GM12878 (cell line): ENCODE results near the gene HSCB. TPM values are rescaled to one million over a fixed set of nuclear protein-coding genes. Genes with fewer than 3 reads are reported as not detected.

Experiments used
- ATAC-seq: fragments of 200-7000 bp; cut with Tn5 transposase; 3 replicates; pipeline ENCODE4 v1.9.1; 2020; ENCODE audit warnings: mild to moderate bottlenecking, moderate library complexity
- BruUV-seq: library from RNA; stranded (reverse); fragments of 400-500 nt; replicated peaks from 2 replicates; lab custom pipeline; 2021; lab: Mats Ljungman, UMichigan
- CTCF ChIA-PET: fragments of 300-600 bp; sonication (Branson Sonifier 250); formaldehyde crosslinking; extraction: SDS; loops from one replicate; lab custom pipeline; 2021; ENCODE audit warnings: inconsistent platforms; lab: Yijun Ruan, JAX
- POLR2A ChIA-PET: fragments of 350-600 bp; formaldehyde crosslinking; extraction: SDS; loops from one replicate; lab custom pipeline; 2021; ENCODE audit warnings: inconsistent platforms; lab: Charles Lee
- RAD21 ChIA-PET: fragments of 300-600 bp; sonication (Branson Sonifier 250); formaldehyde crosslinking; loops from one replicate; lab custom pipeline; 2023; ENCODE audit warnings: antibody characterized with exemption; ENCODE audit not compliant: unreplicated experiment; lab: Charles Lee
- SMC1A ChIA-PET: fragments of 300-600 bp; sonication (Branson Sonifier 250); formaldehyde crosslinking; loops from one replicate; lab custom pipeline; 2023; ENCODE audit not compliant: unreplicated experiment, uncharacterized antibody; lab: Charles Lee
- DNase-seq: peaks from one replicate; pipeline ENCODE4 v3.0.0-alpha.2; 2011; ENCODE audit warnings: low read depth, low spot score
- FAIRE-seq: peaks from 3 replicates; lab custom pipeline; 2011; peaks lifted over from hg19 to GRCh38; lab: Jason Lieb, UNC
- H2AFZ ChIP-seq: 2 replicates; pipeline ENCODE4 v1.6.0; 2011; ENCODE audit warnings: low read depth, low read length, control low read depth; ENCODE audit not compliant: control insufficient read depth
- H3K27ac ChIP-seq: 2 replicates; pipeline ENCODE4 v1.5.1; 2011; ENCODE audit warnings: control low read depth; ENCODE audit not compliant: control insufficient read depth, insufficient read depth
- H3K27me3 ChIP-seq, 2 experiments: replicated peaks in 1 of 2; 2 replicates each; pipeline versions ENCODE4 v1.6.0 to v1.6.1; 2011; ENCODE audit warnings: low read length in 1 of 2; ENCODE audit not compliant: control insufficient read depth in 2 of 2, insufficient read depth in 2 of 2
- H3K36me3 ChIP-seq, 2 experiments: 2 replicates each; pipeline ENCODE4 v1.5.1; 2011; ENCODE audit warnings: low read length in 1 of 2; ENCODE audit not compliant: control insufficient read depth in 2 of 2, insufficient read depth in 2 of 2
- H3K4me1 ChIP-seq: 2 replicates; pipeline ENCODE4 v1.6.1; 2011; ENCODE audit warnings: mild to moderate bottlenecking, low read length, moderate library complexity, mixed read lengths; ENCODE audit not compliant: control insufficient read depth, insufficient read depth
- H3K4me2 ChIP-seq: 2 replicates; pipeline ENCODE4 v1.6.0; 2011; ENCODE audit warnings: control low read depth; ENCODE audit not compliant: control insufficient read depth, insufficient read depth
- H3K4me3 ChIP-seq: fragments of 200-600 bp; sonication (generic); 2 replicates; pipeline ENCODE4 v1.5.1; 2016
- H3K79me2 ChIP-seq: 2 replicates; pipeline ENCODE4 v1.6.0; 2011; ENCODE audit warnings: low read length; ENCODE audit not compliant: control insufficient read depth, insufficient read depth
- H3K9ac ChIP-seq: 2 replicates; pipeline ENCODE4 v1.8.0; 2011; ENCODE audit warnings: low read length, control low read depth, mixed read lengths; ENCODE audit not compliant: control insufficient read depth, insufficient read depth
- H3K9me3 ChIP-seq: replicated peaks from 3 replicates; pipeline ENCODE4 v1.5.1; 2011; ENCODE audit warnings: mild to moderate bottlenecking, low read length; ENCODE audit not compliant: control insufficient read depth, insufficient read depth
- H4K20me1 ChIP-seq: 2 replicates; pipeline ENCODE4 v1.6.0; 2011; ENCODE audit not compliant: control insufficient read depth, insufficient read depth
- CEBPB ChIP-seq, 2 experiments: fragments of 150-350 bp in 1 of 2; IDR thresholded peaks; 2 replicates each; pipeline ENCODE4 v1.6.1; 2012 to 2014; ENCODE audit warnings: low read depth in 2 of 2, low read length in 2 of 2, borderline replicate concordance in 1 of 2, inconsistent platforms in 1 of 2
- EED ChIP-seq: sonication (generic); IDR thresholded peaks from 2 replicates; pipeline ENCODE4 v1.6.1; 2016; ENCODE audit warnings: antibody characterized with exemption, low read depth
- ESRRA ChIP-seq: IDR thresholded peaks from 2 replicates; pipeline ENCODE4 v1.6.1; 2012; ENCODE audit warnings: mild to moderate bottlenecking, low read length, improper control_type of control experiment
- FOS ChIP-seq: IDR thresholded peaks from 3 replicates; pipeline ENCODE4 v1.6.1; 2011; ENCODE audit warnings: borderline replicate concordance; ENCODE audit not compliant: insufficient read length; ENCODE audit errors: extremely low read depth
- HCFC1 ChIP-seq: fragments of 150-350 bp; IDR thresholded peaks from 2 replicates; pipeline ENCODE4 v1.6.1; 2014; ENCODE audit warnings: low read length
- HSF1 ChIP-seq: fragments of 150-350 bp; IDR thresholded peaks from 2 replicates; pipeline ENCODE4 v1.6.1; 2014; ENCODE audit warnings: mild to moderate bottlenecking, low read depth, low read length
- NFIC ChIP-seq: IDR thresholded peaks from 2 replicates; pipeline ENCODE4 v1.6.1; 2012; ENCODE audit warnings: low read depth, mild to moderate bottlenecking, inconsistent platforms, low read length, moderate library complexity
- REST ChIP-seq: IDR thresholded peaks from 2 replicates; pipeline ENCODE4 v1.6.1; 2012; ENCODE audit warnings: mild to moderate bottlenecking, low read depth, low read length
- SMC3 ChIP-seq: IDR thresholded peaks from 2 replicates; pipeline ENCODE4 v1.6.1; 2011; ENCODE audit warnings: low read length, improper control_type of control experiment, borderline replicate concordance
- TCF12 ChIP-seq: IDR thresholded peaks from 2 replicates; pipeline ENCODE4 v1.6.1; 2011; ENCODE audit warnings: low read depth, mild to moderate bottlenecking, low read length
- USF2 ChIP-seq: IDR thresholded peaks from 2 replicates; pipeline ENCODE4 v1.6.1; 2011; ENCODE audit warnings: low read depth, low read length, improper control_type of control experiment, borderline replicate concordance
- ZNF217 ChIP-seq: fragments of 450-650 bp; IDR thresholded peaks from 2 replicates; pipeline ENCODE4 v1.6.1; 2017; ENCODE audit warnings: antibody characterized with exemption, mild to moderate bottlenecking
- ZNF24 ChIP-seq: fragments of 450-650 bp; IDR thresholded peaks from 2 replicates; pipeline ENCODE4 v1.6.1; 2017; ENCODE audit warnings: antibody characterized with exemption, mild to moderate bottlenecking
- WGBS: methylation state at CpG from one replicate; pipeline ENCODE4 v1.1.6; 2016; ENCODE audit warnings: low lambda C conversion rate; ENCODE audit not compliant: insufficient replicate concordance, insufficient coverage; ENCODE audit errors: missing lambda C conversion rate; 5-methylcytosine and 5-hydroxymethylcytosine counted together
- in situ Hi-C: fragments of 300-500 bp; cut with MboI; formaldehyde crosslinking; loops from 9 replicates; pipeline ENCODE4 v1.14.3; 2018; ENCODE audit warnings: mixed read lengths
- intact Hi-C: fragments of 100-400 bp; cut with micrococcal nuclease; formaldehyde crosslinking; loops from one replicate; pipeline ENCODE4 v1.14.2; 2022; ENCODE audit not compliant: unreplicated experiment
- polyA plus RNA-seq, 11 experiments: library from polyadenylated mRNA; depleted of rRNA in 4 of 11; unstranded in 6 of 11; stranded (reverse) in 5 of 11; fragments of >200 nt; fragmentation: Nextera tagmentation in 4 of 11; fragmentation: Illumina TruSeq in 1 of 11; extraction: Ambion mirVana in 4 of 11; extraction: Trizol in 1 of 11; gene quantifications; 1 replicate in 1 of 11; 2 replicates in 10 of 11; pipeline versions ENCODE4 v1.2.1 to v1.2.3, GENCODE V29; 2011 to 2016; ENCODE audit warnings: inconsistent platforms in 2 of 11, missing spikeins in 2 of 11, low read depth in 1 of 11
- total RNA-seq, 4 experiments: library from RNA; depleted of rRNA in 3 of 4; stranded (reverse); fragments of >200 nt in 3 of 4; fragmentation: Illumina TruSeq in 1 of 4; extraction: Trizol in 1 of 4; gene quantifications; 2 replicates each; pipeline versions ENCODE4 v1.2.1 to v1.2.3, GENCODE V29; 2013 to 2021
- TF ChIP-seq, protein P1 (sequence below), 3 experiments: IDR thresholded peaks in 2 of 3; conservative IDR thresholded peaks in 1 of 3; 2 replicates each; pipeline ENCODE4 v1.5.1; 2011; ENCODE audit warnings: low read depth in 3 of 3, low read length in 3 of 3, mild to moderate bottlenecking in 3 of 3, control low read depth in 2 of 3, moderate library complexity in 2 of 3, inconsistent platforms in 1 of 3, mixed read lengths in 1 of 3; ENCODE audit not compliant: control insufficient read depth in 2 of 3, insufficient read depth in 1 of 3; ENCODE audit errors: extremely low read depth in 1 of 3

Gene HSCB
- total and polyA plus RNA-seq, 10 of the 15 experiments (the other 5 are each of a cell fraction or from before 2014, with no cell fraction given), result 10.6 to 28.4 (median 20.8) TPM

DNA sequence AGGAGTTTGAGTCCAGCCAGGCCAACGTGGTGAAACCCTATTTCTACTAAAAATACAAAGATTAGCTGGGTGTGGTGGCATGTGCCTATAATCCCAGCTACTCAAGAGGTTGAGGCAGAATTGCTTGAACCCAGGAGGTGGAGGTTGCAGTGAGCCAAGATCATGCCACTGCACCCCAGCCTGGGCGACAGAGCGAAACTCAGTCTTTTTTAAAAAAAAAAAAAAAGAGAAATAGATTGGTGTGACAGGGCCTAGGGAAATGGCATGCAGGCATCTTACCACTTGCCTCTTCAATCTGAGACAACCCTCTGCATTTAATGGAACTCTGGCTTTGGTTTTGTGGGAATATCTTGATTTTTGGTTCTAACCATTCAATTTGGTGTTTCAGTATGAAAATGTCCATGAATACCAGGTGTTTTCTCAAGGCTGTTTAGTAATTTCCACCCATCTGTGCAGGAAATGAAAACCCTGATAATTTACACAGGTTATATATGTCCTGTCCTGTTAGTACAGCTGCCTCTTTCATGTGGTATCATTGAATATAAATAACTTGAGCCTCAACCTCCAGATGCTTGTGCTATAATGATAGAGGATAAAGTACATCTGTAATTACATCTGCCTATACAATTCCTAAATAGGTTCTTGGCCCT lies 50.1 kb downstream of the HSCB start:
- no peaks in the 10 kb centered on the region for H3K27me3 ChIP-seq
- peaks cover 22% of the 10 kb centered on the region for H3K79me2 ChIP-seq
- ChIA-PET RAD21 (interaction anchor here (1.3 to 7.6 kb wide), 6 partner anchors 9 to 191 kb away, joined by 3 to 69 read pairs (median 6); partner anchors contain the start of gene XBP1), SMC1A (interaction anchor here (0.7 to 10.7 kb wide), 9 partner anchors 11 to 249 kb away, joined by 3 to 95 read pairs (median 5); no protein-coding TSS in a partner anchor), CTCF (interaction anchor here (0.7 to 10.4 kb wide), 9 partner anchors 15 to 249 kb away, joined by 3 to 126 read pairs (median 16); partner anchors contain the start of gene CCDC117), POLR2A (interaction anchor here (0.7 to 5.7 kb wide), 5 partner anchors 9 to 35 kb away, joined by 3 to 31 read pairs (median 4); partner anchors contain the start of gene XBP1)
- peak; percentile 80 for DNase-seq
- peaks cover 8 to 25% of the 10 kb centered on the region in 2 experiments for H3K36me3 ChIP-seq
- WGBS, result 2% methylated on average over 3 of the region's 3 CpGs
- H2AFZ ChIP-seq, result no peak overlapping the region
- intact Hi-C loops (loop anchor here (5.0 to 10.0 kb wide), 2 partner anchors 50 to 117 kb away; partner anchors contain the start of genes CHEK2, HSCB and TTC28), in situ Hi-C loops (no loop called here)
- peak overlapping the region; percentile 40; the same call in 1 of the 2 replicates for H3K4me2 ChIP-seq
- ATAC-seq, result peak; percentile 77
- peak overlapping the region; percentile 64 for H3K27ac ChIP-seq
- H3K4me3 ChIP-seq, result no peak overlapping the region
- BruUV-seq, result no TSS peak
- peaks cover 46% of the 10 kb centered on the region for H3K4me1 ChIP-seq
- FAIRE-seq, result peak; percentile 84
- no peaks in the 10 kb centered on the region for H3K9me3 ChIP-seq
- no peaks in the 10 kb centered on the region for H4K20me1 ChIP-seq
- peak overlapping the region; percentile 1; the same call in 1 of the 2 replicates for H3K9ac ChIP-seq
- peak in 1 of 2 experiments; percentile 83; a peak in 1 of 4 replicates for TF ChIP-seq CEBPB (IDR thresholded peaks at IDR 0.05; ENCODE audit: borderline replicate concordance in 1 of 2, low read depth in 2 of 2, low read length in 2 of 2)
- no peak for TF ChIP-seq FOS
- TF ChIP-seq EED, result peak; percentile 73
- no peak for TF ChIP-seq REST
- peak; percentile 98 for TF ChIP-seq NFIC
- TF ChIP-seq ZNF217, result peak; percentile 82; the same call in 1 of the 2 replicates
- no peak for TF ChIP-seq ESRRA
- TF ChIP-seq, protein P1, sequence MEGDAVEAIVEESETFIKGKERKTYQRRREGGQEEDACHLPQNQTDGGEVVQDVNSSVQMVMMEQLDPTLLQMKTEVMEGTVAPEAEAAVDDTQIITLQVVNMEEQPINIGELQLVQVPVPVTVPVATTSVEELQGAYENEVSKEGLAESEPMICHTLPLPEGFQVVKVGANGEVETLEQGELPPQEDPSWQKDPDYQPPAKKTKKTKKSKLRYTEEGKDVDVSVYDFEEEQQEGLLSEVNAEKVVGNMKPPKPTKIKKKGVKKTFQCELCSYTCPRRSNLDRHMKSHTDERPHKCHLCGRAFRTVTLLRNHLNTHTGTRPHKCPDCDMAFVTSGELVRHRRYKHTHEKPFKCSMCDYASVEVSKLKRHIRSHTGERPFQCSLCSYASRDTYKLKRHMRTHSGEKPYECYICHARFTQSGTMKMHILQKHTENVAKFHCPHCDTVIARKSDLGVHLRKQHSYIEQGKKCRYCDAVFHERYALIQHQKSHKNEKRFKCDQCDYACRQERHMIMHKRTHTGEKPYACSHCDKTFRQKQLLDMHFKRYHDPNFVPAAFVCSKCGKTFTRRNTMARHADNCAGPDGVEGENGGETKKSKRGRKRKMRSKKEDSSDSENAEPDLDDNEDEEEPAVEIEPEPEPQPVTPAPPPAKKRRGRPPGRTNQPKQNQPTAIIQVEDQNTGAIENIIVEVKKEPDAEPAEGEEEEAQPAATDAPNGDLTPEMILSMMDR (IDR thresholded peaks at IDR 0.05 in 2 of 3, conservative IDR thresholded peaks at IDR 0.05 in 1 of 3; ENCODE audit: control insufficient read depth in 2 of 3, extremely low read depth in 1 of 3, insufficient read depth in 1 of 3, low read depth in 3 of 3, low read length in 3 of 3), result no peak
- peak; percentile 94 for TF ChIP-seq TCF12
- no peak for TF ChIP-seq HCFC1
- no peak for TF ChIP-seq USF2
- TF ChIP-seq ZNF24, result peak; percentile 27; the same call in 1 of the 2 replicates
- peak; percentile 1; the same call in 1 of the 2 replicates for TF ChIP-seq SMC3
- no peak for TF ChIP-seq HSF1
